T-helper 2 cell (primary cell): ENCODE data around the gene CTBP1.

Experiments used
- DNase-seq, 5 experiments: peaks; one replicate each; pipeline versions ENCODE4 v3.0.0 to v3.0.0-alpha.2; 2012 to 2022

CTBP1 gene

DNA sequence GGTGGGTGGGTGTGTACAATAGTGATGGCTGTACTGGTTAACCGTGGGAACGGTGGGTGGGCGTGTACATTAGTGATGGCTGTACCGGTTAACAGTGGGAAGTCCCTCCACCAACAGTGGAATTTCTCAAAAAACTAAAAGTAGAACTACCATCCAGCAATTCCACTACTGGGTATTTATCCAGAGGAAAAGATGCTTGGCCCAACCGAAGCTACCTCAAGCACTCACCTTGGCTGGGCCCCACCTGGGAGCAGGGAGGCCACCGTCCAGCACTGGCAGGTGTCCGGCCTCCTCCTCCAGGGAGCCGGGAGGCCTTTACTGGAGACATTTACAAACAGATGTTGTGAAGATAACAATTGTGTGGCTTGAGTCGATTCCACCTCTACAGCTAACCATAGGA is 34.8 kb upstream of the CTBP1 start:
- no peak for DNase-seq

DNA sequence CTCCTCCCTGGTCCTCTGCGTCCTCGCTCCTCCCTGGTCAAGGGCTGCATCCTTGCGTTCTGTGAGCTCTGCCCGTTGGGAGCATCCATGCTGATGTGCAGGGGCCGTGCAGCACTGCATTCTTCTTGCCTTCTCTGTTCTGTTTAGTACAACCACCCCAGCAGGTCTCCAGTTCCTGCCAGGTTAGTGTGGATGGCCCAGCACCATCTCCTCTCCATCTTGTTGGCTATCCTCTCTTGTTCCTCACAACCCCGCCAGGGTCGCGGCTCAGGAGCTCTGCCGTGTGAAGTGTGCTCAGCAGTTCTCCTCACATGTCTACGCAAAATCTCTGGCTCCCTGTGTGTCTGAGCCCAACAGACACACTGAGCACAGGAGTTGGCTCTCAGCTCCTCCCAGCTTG is 30.3 kb upstream of the CTBP1 start:
- DNase-seq = no peak

DNA sequence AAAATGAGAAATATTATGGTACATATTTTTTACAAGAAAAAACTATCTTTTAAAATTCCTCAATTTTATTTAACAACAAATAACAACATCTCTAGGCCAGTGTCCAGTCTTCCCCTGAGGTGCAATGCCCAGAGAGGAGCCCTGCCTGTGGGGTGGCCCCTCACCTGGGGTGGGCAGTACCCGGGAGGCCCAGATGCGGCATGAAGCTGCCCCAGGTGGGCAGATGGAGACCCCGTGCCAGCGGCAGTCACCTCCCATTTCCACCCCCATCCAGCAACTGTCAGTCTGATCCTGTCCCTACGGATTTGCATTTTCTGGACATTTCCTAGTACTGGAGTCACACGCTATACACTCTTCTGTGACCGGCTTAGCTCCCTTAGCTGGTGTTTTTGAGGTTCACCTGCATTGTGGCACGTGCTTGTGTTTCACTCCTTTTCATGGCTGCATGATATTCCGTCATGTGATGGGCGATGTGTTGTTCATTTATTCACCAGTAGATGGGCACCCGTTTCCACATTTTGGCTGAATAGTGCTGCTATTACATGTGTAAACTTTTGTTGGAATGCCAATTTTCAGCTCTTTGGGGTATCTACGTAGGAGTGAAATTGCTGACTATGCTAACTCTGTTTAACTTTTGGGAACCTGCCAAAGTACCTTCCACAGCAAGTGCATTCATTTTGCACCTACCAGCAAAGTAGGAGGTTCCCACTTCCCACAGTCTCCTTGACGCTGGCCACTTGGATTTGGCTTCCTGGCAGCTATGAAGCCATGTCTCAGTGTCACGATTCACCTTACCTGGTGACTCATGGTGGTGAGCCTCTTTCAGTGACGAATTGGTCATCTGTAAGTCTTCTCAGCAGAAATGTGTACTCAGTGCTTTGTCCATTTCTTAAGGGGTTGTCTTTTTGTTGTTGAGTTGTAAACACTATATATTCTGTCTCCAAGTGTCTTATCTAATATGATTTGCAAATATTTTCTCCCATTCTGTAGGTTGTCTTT is 29.0 kb upstream of the CTBP1 start:
- peak in 1 of 5 experiments; percentile 21 for DNase-seq

DNA sequence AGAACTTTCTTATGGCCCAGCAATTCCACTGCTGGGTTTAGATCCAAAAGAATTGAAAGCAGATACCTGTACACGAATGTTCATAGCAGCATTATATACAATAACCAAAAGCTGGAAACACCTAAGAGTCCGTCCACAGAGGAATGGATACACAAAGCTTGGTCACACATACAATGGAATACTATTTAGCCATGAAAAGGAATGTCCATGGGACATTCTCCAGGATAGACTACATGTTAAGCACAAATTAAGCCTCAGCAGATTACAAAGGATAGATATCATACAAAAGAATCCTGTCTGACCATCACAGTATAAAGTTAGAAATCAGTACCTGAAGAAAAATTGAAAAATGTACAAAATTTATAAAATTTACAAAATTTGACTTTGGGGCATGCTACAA is 28.1 kb upstream of the CTBP1 start:
- DNase-seq = no peak

DNA sequence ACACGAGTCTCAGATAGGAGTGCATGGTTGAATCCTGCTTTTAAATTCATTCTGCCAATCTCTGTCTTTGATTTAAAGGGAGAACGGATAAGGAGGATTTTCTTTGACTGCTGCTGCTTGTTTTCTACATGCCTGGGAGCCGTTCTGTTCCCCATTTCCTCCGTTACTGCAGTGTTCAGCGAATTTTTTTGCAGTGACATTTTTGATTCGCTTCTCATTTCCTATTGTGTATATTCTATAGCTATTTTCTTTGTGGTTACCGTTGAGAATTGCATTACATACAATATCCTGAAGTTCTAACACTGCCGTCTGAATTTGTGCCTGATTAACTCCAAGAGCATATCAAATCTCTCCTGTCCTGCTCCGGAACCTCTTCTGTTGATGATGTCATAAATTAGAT is 25.9 kb upstream of the CTBP1 start:
- no peak for DNase-seq

DNA sequence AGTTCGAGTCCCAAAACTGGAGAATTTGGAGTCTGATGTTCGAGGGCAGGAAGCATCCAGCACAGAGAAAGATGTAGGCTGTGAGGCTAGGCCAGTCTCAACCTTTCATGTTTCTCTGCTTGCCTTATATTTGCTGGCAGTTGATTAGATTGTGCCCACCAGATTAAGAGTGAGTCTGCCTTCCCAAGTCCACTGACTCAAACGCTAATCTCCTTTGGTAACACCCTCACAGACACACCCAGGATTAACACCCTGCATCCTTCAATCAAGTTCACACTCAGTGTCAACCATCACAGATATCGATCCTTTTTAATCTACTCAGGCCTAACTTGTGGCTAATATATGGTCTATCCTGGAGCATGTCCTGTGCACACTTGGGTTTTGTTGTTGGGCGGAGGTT is 22.8 kb upstream of the CTBP1 start:
- no peak for DNase-seq

DNA sequence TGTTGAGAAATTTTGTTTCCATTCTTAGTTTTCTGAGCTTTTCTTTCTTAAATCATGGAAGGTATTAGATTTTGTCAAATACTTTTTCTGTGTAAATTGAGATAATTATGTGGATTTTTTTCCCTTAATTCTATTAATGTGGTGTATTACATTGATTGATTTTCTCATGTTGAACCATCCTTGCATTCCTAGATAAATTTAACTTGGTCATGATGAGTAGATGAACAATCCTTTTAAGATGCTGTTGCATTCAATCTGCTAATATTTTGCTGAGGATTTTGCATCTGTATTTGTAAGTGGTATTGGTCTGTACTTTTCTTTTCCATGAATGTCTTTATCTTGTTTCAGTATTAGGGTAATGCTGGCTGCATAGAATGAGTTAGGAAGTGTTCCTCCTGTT is 20.3 kb upstream of the CTBP1 start:
- no peak for DNase-seq

DNA sequence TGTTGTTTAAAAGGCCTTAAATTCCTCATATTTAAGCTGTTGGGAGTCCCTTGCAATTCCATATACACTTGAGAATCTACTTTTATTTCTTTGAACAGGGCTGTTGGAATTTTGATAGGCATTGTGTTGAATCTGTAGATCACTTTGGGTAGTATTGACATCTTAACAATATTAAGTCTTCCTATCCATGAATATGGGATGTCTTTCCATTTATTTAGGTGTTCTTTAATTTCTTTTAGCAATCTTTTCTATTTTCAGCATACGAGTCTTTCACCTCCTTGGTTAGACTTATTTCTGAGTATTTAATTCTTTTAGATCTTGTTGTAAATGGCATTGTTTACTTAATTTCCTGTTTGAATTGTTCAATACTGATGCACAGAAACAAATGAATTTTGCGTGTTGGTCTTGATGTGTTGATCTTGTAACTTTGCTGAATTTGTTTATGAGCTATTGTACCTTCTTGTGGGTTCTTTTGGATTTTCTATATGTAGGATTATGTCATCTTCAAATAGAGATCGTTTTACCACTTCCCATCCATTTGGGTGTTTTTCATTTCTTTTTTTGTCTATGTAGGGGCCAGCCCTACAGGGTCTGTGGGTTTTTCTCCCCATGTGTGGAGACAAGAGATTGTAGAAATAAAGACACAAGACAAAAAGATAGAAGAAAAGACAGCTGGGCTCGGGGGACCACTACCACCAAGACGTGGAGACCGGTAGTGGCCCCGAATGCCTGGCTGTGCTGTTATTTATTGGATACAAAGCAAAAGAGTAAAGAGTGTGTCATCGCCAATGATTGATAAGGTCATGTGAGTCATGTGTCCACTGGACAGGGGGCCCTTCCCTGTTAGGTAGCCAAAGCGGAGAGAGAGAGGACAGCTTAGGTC is 18.2 kb upstream of the CTBP1 start:
- peak in 1 of 5 experiments; percentile 23 for DNase-seq

DNA sequence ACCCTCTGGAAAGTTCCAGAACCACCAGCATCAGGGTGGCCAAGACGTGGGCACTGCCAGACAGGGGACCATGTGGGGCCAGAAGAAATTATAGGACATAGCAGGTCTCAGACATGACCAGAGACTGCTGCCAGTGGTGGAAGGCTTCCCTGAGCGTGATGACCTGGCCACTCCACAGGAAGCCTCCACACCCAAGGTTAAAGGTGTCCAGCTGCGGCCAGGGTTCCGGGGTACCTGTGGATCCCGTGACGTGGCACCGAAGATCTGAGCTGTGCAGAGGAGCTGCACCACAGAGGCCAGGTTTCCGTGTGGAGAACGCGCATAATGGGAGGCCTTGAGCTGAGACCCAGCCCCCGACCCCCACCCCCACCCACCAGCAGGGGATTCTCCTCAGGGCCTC is 16.4 kb upstream of the CTBP1 start:
- DNase-seq = no peak

DNA sequence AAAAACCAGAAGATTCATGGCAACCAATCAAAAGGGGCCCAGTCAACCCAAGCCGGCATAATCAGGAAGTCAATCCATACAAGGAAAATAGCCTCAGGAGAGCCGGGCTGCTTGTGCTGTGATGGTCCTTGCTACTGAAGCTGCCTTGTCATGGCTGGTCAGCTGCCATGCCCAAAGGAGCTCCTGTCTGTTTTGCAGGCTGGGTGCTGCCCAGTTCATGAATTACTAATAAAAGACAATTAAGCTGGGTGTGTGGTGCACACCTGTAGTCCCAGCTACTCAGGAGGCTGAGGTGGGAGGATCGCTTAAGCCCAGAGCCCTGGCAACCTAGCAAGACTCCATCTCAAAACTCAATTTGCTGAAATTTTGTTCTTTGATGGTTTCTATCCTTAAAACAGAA is 16.0 kb upstream of the CTBP1 start:
- no peak for DNase-seq

DNA sequence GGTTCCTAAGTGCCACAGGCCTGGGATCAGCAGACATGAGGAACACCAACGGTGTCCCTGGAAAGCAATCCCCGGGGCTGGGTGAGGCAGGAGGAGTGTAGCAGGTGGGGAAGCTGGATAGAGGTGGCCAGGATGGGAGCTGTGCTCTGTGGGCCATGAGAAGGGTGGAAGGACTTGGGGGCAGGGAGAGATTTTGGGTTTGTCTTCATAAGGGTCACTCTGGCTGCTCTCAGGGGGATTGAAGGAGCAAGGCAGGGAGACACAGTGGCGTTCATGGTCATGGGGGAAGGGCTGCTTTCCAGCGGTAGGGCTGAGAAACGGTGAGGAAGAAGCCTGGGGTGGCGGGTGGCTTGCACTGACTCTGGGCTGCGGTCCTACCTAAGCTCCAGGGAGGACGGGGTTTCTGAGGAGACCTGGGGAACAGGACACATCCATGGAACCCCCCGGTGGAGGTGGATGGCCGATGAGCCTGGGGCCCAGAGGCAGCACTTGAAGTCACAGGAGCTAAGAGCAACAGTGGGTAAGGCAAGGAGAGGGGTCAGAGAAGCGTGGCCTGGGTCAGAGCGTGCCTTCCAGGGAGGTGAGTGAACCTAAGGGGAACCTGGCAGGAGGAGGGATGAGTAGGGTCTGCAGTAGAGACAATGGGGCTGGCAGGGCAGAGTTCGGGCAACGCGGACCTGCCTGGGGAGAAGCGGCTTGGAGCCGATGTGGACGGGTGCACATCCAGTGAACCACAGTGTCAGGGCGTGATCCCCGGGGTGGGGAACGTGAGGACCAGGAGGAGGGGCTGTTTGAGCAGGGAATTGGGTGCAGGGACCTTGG is 12.4 kb upstream of the CTBP1 start:
- DNase-seq = no peak

DNA sequence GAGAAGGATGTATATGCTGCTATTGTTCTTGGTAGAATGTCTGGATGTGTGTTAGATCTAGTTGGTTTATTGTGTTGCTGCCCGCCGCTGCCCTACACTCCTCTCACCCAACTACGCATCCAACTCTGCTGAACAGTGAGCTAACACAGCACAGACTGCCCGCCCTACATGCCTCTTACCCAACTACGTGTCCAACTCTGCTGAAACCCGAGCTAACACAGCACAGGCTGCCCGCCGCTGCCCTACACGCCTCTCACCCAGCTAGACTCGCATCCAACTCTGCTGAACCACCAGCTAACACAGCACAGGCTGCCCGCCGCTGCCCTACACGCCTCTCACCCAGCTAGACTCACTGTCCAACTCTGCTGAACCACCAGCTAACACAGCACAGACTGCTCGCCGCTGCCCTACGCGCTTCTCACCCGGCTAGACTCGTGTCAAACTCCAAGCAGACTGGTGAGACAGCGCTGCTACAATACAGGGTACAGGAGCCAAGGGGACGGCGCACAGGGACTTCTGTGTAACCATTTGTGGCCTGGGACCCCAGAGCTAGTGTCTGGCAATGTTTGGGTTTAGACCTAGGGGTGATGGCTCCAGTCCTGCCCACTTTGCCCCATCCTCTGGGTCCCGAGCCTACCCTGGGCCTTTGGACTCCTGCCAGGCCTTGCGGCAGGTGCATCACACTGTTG is 11.6 kb upstream of the CTBP1 start:
- no peak for DNase-seq

DNA sequence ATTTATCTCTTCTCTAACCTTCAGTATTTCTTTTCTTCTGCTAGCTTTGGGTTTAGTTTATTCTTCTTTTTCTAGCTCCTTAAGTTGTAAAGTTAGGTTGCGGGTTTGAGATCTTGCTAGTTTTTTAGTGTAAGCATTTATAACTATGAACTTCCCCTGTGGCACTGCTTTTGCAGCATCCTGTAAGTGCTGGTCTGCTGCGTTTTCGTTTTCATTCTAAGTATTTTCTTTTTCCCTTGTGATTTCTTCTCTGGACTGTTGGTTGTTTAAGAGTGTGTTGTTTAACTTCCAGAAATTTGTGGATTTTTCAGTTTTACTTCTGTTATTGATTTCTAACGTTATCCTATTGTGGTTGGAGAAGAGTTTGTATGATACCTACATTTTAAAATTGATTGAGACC is 11.0 kb upstream of the CTBP1 start:
- no peak for DNase-seq

DNA sequence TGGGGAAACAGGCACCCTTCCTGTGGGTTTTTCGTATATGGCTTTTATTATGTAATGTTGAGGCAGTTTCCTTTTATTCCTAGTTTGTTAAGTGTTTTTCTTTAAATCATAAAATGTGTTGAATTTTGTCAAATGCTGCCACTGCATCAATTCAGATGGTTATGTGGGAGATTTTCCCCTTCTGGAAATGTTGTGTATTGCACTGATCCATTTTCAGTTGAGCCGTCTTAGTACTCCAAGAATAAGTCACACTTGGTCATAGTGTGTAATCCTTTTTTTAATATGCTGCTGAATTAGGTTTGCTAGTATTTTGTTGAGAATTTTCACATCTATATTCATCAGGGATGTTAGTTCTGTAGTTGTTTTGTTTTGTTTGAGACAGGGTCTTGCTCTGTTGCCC is 9.5 kb upstream of the CTBP1 start:
- DNase-seq = no peak

DNA sequence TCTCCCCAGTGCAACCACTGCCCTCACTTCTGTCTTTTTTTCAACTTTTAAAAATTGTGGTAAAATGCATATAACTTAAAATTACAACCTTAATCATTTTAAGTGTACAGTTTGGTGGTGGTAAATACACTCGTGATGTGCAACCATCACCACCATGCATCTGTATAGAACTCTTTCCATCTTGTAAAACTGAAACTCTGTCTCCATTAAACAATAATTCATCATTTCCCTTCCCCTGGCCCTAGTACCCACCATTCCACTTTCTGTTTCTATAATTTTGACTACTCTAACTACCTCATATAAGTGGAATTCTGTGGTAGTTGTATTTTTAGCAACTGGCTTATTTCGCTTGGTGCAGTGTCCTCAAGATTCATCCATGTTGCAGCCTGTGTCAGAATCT is 6.8 kb upstream of the CTBP1 start:
- DNase-seq = no peak

DNA sequence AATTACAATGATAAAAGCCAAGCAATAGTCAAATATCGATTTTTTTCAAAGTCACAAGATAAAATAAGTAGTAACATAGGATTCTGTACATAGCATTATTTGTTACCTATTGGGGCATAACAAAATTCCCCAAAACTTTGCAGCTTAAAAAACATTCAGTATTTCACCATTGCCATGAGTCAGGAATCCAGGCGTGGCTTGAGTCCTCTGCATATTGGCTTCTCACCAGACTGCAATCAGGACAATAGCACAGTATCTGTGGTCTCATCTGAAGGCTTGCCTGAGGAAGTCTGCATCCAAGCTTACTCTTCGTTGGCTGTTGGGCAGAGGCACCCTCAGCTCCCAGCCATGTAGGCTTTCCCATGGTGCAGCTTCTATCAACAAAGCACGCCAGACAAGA is 6.2 kb upstream of the CTBP1 start:
- DNase-seq = no peak

DNA sequence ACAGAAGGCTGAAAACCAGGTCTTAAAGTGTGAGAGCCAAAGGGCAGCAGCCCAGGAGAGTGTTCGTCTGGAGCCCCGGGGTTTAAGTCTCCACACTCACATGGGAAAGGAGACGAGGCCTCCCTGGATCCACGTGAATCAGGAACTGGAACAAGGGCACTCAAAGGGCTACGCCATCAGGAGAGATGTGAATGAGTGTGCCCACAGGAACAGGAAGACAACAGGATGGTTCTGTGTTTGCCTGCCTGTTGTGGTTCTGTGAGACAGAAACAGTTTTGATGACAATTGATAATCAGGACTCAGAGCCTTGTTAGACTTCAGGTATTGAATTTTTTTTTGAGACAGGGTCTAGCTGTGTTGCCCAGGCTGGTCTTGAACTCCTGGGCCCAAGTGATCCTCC is 4.9 kb upstream of the CTBP1 start:
- DNase-seq = peak in 1 of 5 experiments; percentile 50

DNA sequence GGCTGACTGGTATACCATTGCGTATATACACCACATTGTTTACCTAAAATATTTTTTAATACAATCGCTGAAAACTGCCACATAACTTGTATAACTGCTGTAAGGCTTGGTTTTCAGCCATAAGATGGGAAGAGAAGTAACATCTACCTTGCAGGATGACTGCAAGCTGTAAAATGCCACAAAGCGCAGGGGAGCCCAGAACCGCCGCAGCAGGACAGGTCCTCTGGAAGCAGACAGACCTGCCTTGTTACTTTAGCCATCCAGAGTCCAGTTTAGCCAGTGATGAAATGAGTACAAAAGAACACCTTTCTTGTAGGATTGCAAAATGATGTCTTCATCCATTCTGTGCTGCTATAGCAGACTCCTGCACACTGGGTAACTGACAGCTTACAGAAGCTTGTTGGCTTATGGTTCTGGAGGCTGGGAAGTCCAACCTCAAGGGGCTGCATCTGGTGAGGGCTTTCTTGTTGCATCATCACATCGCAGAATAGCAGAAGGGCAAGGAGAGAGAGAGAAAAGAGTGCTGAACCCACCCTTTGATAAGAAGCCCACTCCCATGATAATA is 4.1 kb upstream of the CTBP1 start:
- DNase-seq = no peak

DNA sequence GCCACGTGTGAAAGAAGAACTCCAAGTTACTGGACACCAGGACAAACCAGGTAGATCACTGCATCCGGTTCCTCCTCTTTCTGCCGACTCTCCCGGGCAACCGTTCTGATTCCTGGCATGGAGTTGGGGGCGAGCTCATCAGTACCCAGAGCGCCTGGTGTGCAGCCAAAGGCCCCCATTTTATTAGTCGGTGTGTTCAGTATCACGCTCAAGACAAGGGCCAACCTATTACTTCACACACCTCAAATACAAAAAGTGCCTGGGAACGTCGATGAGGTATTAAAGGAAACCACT is 2.8 kb upstream of the CTBP1 start:
- no peak for DNase-seq

DNA sequence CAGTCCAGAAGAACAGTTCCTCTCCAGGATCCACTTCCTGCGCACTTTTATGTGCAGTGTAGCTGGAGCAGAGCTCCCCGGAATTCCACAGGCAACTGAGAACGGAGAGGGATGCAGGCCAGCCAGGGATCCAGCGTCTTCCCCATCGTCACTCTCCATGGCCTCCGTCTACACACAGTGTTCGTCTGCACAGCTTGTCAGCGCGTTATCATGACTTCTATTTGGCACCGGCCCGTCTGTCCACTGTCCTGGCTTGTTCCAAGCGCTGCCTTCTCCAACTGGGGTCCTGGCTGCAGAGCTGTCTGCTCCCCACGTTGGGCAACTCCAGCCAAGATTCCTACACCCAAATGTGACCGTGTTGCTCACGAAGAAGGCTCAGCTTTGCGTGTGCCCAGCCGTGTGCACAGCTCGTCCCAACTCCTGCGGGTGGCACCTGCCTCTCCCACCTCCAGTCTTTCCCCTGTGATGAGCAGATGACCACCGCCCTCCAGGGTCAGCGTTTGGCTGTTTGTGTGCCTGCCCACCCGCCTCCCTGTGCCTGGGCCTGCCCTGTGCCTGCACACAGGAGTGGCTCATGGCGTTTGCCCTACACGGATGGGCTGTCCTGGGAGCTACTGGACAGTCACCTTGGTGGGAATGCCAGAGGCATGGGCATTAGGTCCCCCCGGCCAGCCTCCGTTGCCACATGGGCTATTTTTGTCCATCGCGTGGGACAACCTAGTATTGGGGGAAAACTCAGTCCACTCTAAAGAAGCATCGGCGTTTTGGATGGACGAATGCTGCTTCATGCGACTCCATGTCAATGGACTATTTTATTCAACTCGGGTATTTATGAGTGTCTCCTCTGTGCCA is 2.2 kb upstream of the CTBP1 start:
- DNase-seq = no peak

DNA sequence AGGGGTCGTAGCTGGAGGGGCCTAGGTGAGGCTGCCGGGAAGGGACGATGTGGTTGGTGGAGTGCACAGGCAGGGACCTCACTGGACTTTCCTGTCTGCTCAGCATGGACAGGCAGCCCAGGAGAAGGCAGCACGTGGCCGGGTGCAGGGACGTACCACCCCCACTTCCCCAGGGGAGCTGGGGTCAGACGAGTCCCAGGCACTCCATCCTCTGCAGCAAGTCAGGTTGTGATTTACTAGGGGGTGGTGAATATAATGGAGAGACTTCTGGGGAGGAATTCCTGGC is 1.5 kb upstream of the CTBP1 start:
- no peak for DNase-seq
